HUES6 (cell line): ENCODE results near the gene LRBA.

Experiments
- H3K27ac ChIP-seq: 2 replicates; pipeline ENCODE4 v1.7.0; 2013; ENCODE audit warnings: low read depth, mild to moderate bottlenecking, low read length, inconsistent platforms
- H3K27me3 ChIP-seq: 2 replicates; pipeline ENCODE4 v1.6.1; 2013; ENCODE audit warnings: low read length; ENCODE audit not compliant: control insufficient read depth, insufficient read depth
- H3K36me3 ChIP-seq: 2 replicates; pipeline ENCODE4 v1.6.1; 2013; ENCODE audit warnings: low read length; ENCODE audit not compliant: control insufficient read depth, insufficient read depth
- H3K4me1 ChIP-seq: 2 replicates; pipeline ENCODE4 v1.6.1; 2013; ENCODE audit warnings: low read length; ENCODE audit not compliant: control insufficient read depth, insufficient read depth
- H3K4me3 ChIP-seq: 2 replicates; pipeline ENCODE4 v1.5.1; 2013; ENCODE audit warnings: low read depth, low read length
- H3K9ac ChIP-seq: one replicate; pipeline ENCODE4 v1.6.1; 2013; ENCODE audit warnings: mild to moderate bottlenecking, low read length
- H3K9me3 ChIP-seq: 2 replicates; pipeline ENCODE4 v1.6.1; 2013; ENCODE audit warnings: low read depth, low read length; ENCODE audit not compliant: control insufficient read depth, insufficient read depth

The LRBA gene

GRCh38 chr4:150625033-150625432, 390.1 kb downstream of the LRBA start:
- H3K36me3 ChIP-seq: no peaks in the 10 kb centered on the region
- H3K9ac ChIP-seq: no peak overlapping the region
- H3K9me3 ChIP-seq: no peaks in the 10 kb centered on the region
- H3K27me3 ChIP-seq: no peaks in the 10 kb centered on the region
- H3K4me1 ChIP-seq: peaks cover 7% of the 10 kb centered on the region; the same call in 1 of the 2 replicates
- no peak overlapping the region for H3K4me3 ChIP-seq
- H3K27ac ChIP-seq: no peak overlapping the region

GRCh38 chr4:150624055-150624454, 391.0 kb downstream of the LRBA start:
- no peak overlapping the region for H3K27ac ChIP-seq
- H3K9ac ChIP-seq: no peak overlapping the region

GRCh38 chr4:150619042-150619441, 396.0 kb downstream of the LRBA start:
- Histone ChIP-seq H3K27me3 (no peaks in the 10 kb centered on the region), H3K9ac (no peak overlapping the region), H3K36me3 (no peaks in the 10 kb centered on the region), H3K27ac (no peak overlapping the region), H3K9me3 (no peaks in the 10 kb centered on the region), H3K4me1 (peaks cover 3% of the 10 kb centered on the region; the same call in 1 of the 2 replicates), H3K4me3 (no peak overlapping the region)

More at GRCh38 chr4:150624055-150624454, 391.0 kb downstream of the LRBA start:
- peaks cover 7% of the 10 kb centered on the region; the same call in 1 of the 2 replicates for H3K4me1 ChIP-seq
- no peak overlapping the region for H3K4me3 ChIP-seq
- H3K9me3 ChIP-seq: no peaks in the 10 kb centered on the region
- H3K36me3 ChIP-seq: no peaks in the 10 kb centered on the region
- no peaks in the 10 kb centered on the region for H3K27me3 ChIP-seq

GRCh38 chr4:150609131-150609530, 406.0 kb downstream of the LRBA start:
- H3K9me3 ChIP-seq: no peaks in the 10 kb centered on the region
- no peak overlapping the region for H3K27ac ChIP-seq
- H3K4me3 ChIP-seq: no peak overlapping the region
- H3K36me3 ChIP-seq: no peaks in the 10 kb centered on the region
- H3K4me1 ChIP-seq: no peaks in the 10 kb centered on the region
- no peaks in the 10 kb centered on the region for H3K27me3 ChIP-seq
- H3K9ac ChIP-seq: no peak overlapping the region

GRCh38 chr4:150600812-150601445, 414.2 kb downstream of the LRBA start:
- Histone ChIP-seq H3K36me3 (0 out of 2 replicates have a peak, but pooled peaks cover 5% of the 10 kb centered on the region), H3K4me3 (no peak overlapping the region), H3K9me3 (no peaks in the 10 kb centered on the region), H3K9ac (no peak overlapping the region), H3K4me1 (no peaks in the 10 kb centered on the region), H3K27ac (no peak overlapping the region), H3K27me3 (no peaks in the 10 kb centered on the region)

- H3K4me1 ChIP-seq: no peaks in the 10 kb centered on the region
- H3K36me3 ChIP-seq: 0 out of 2 replicates have a peak, but pooled peaks cover 5% of the 10 kb centered on the region
- no peaks in the 10 kb centered on the region for H3K9me3 ChIP-seq
- H3K9ac ChIP-seq: no peak overlapping the region
- H3K4me3 ChIP-seq: no peak overlapping the region
- H3K27me3 ChIP-seq: no peaks in the 10 kb centered on the region
- no peak overlapping the region for H3K27ac ChIP-seq
Measured at GRCh38 chr4:150599547-150599946, 415.5 kb downstream of the LRBA start.

GRCh38 chr4:150598909-150599308, 416.2 kb downstream of the LRBA start:
- no peak overlapping the region for H3K9ac ChIP-seq
- no peaks in the 10 kb centered on the region for H3K9me3 ChIP-seq
- H3K27me3 ChIP-seq: no peaks in the 10 kb centered on the region
- H3K4me3 ChIP-seq: no peak overlapping the region
- H3K4me1 ChIP-seq: no peaks in the 10 kb centered on the region
- H3K27ac ChIP-seq: no peak overlapping the region
- 0 out of 2 replicates have a peak, but pooled peaks cover 5% of the 10 kb centered on the region for H3K36me3 ChIP-seq

- Histone ChIP-seq H3K4me1 (peaks cover 12% of the 10 kb centered on the region), H3K36me3 (0 out of 2 replicates have a peak, but pooled peaks cover 9% of the 10 kb centered on the region), H3K27me3 (no peaks in the 10 kb centered on the region), H3K9me3 (no peaks in the 10 kb centered on the region), H3K27ac (no peak overlapping the region), H3K4me3 (no peak overlapping the region), H3K9ac (no peak overlapping the region)
Measured at GRCh38 chr4:150593996-150594395, 421.1 kb downstream of the LRBA start.

- Histone ChIP-seq H3K27ac (no peak overlapping the region), H3K4me1 (peaks cover 12% of the 10 kb centered on the region), H3K36me3 (0 out of 2 replicates have a peak, but pooled peaks cover 5% of the 10 kb centered on the region), H3K4me3 (peak overlapping the region; percentile 22; the same call in 1 of the 2 replicates), H3K9ac (no peak overlapping the region), H3K27me3 (no peaks in the 10 kb centered on the region), H3K9me3 (no peaks in the 10 kb centered on the region)
Measured at GRCh38 chr4:150591904-150592303, 423.2 kb downstream of the LRBA start.

- Histone ChIP-seq H3K36me3 (0 out of 2 replicates have a peak, but pooled peaks cover 5% of the 10 kb centered on the region), H3K4me3 (peak overlapping the region; percentile 22; the same call in 1 of the 2 replicates), H3K9me3 (no peaks in the 10 kb centered on the region), H3K27me3 (no peaks in the 10 kb centered on the region), H3K9ac (no peak overlapping the region), H3K4me1 (peaks cover 12% of the 10 kb centered on the region), H3K27ac (no peak overlapping the region)
Measured at GRCh38 chr4:150591406-150591805, 423.7 kb downstream of the LRBA start.

GRCh38 chr4:150590631-150591030, 424.5 kb downstream of the LRBA start:
- Histone ChIP-seq H3K4me1 (peaks cover 12% of the 10 kb centered on the region), H3K9ac (no peak overlapping the region), H3K9me3 (no peaks in the 10 kb centered on the region), H3K27me3 (peaks cover 2% of the 10 kb centered on the region), H3K36me3 (0 out of 2 replicates have a peak, but pooled peaks cover 5% of the 10 kb centered on the region), H3K4me3 (no peak overlapping the region), H3K27ac (no peak overlapping the region)
